ENCODE measurements around the gene OR6C6. TPM values are rescaled to one million over a fixed set of nuclear protein-coding genes. Genes with fewer than 3 reads are reported as not detected.

OR6C6 gene
- total and polyA plus RNA-seq, 2 donors from 2014 or later: not detected

DNA sequence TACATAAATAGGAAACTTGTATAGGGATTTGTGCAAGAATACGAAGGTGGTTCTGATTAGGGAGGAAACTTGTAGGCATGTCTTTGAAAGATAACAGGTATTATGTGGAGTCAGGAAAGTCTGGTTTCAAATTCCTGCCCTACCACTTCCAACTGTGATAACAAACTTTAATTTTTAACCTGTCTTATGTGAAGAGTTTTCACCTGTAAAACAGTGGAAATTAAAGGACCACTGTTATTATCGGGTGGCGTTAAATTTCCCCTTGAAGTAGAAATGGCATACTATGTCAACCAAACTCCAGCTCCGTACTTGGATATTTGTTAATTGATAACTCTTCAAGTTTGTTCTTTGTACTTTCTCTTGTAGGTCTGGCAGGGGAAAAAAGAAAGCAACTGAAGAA lies 23.8 kb upstream of the OR6C6 start:
- intact Hi-C loops (cut with DNase I): no loop called here

DNA sequence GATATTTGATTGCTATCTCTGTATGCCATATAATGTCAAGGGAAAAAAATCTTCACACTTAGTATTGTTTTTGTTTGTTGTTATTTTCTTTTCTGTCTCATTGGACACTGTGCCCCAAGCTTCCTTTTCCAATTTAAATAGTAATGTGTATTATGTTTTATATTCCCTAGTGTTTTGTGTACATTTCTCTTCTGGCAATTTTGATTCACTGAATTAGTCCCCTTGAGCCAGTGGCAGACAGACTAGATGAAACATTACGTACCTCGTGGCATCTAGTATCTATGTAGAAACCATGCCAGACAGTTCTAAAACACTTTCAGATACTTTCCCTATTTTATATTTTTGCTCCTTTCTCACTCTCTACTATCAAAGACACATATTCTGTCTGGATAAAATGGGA lies 17.7 kb upstream of the OR6C6 start, which contains the start of gene OR6C1:
Gene OR6C1, plus strand, starts transcription at position 301 of the 400 bp plus-strand sequence. CDS start 6,257 bp downstream, outside the sequence.
- H3K9me3 ChIP-seq (ENCODE audit: control insufficient read depth in 2 of 3, insufficient read depth in 1 of 3, low read length in 3 of 3): no peaks in the 10 kb centered on the region
- H3K27ac ChIP-seq (ENCODE audit: low read depth in 2 of 2, low read length in 2 of 2): no peak within 1 kb of the TSS
- no peaks in the 10 kb centered on the region for H3K36me3 ChIP-seq (ENCODE audit: control insufficient read depth in 2 of 3, insufficient read depth in 3 of 3, low read length in 3 of 3)
- no peaks in the 10 kb centered on the region for H3K4me1 ChIP-seq (ENCODE audit: control insufficient read depth in 2 of 3, insufficient read depth in 2 of 3, low read depth in 1 of 3, low read length in 3 of 3)
- H3K27me3 ChIP-seq (ENCODE audit: control insufficient read depth, insufficient read depth, low read length): no peaks in the 10 kb centered on the region
- H3K4me3 ChIP-seq (ENCODE audit: low read length in 3 of 3): no peak within 1 kb of the TSS
- DNase-seq (no peak), FAIRE-seq (no peak)
- intact Hi-C loops (cut with DNase I): no loop called here
- H3K9ac ChIP-seq (ENCODE audit: low read length in 3 of 3): no peak within 1 kb of the TSS
- TF ChIP-seq, protein P1, sequence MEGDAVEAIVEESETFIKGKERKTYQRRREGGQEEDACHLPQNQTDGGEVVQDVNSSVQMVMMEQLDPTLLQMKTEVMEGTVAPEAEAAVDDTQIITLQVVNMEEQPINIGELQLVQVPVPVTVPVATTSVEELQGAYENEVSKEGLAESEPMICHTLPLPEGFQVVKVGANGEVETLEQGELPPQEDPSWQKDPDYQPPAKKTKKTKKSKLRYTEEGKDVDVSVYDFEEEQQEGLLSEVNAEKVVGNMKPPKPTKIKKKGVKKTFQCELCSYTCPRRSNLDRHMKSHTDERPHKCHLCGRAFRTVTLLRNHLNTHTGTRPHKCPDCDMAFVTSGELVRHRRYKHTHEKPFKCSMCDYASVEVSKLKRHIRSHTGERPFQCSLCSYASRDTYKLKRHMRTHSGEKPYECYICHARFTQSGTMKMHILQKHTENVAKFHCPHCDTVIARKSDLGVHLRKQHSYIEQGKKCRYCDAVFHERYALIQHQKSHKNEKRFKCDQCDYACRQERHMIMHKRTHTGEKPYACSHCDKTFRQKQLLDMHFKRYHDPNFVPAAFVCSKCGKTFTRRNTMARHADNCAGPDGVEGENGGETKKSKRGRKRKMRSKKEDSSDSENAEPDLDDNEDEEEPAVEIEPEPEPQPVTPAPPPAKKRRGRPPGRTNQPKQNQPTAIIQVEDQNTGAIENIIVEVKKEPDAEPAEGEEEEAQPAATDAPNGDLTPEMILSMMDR (IDR thresholded peaks at IDR 0.05; ENCODE audit: borderline replicate concordance, extremely low read depth, insufficient read depth): no peak

More for the DNA sequence above, 23.8 kb upstream of the OR6C6 start:
- no peak overlapping the region for H3K9ac ChIP-seq (ENCODE audit: low read length in 3 of 3)
- no peaks in the 10 kb centered on the region for H3K9me3 ChIP-seq (ENCODE audit: control insufficient read depth in 2 of 3, insufficient read depth in 1 of 3, low read length in 3 of 3)
- no peaks in the 10 kb centered on the region for H3K27me3 ChIP-seq (ENCODE audit: control insufficient read depth, insufficient read depth, low read length)
- no peak overlapping the region for H3K27ac ChIP-seq (ENCODE audit: low read depth in 2 of 2, low read length in 2 of 2)
- no peak for DNase-seq
- no peak for FAIRE-seq
- H3K4me1 ChIP-seq (ENCODE audit: control insufficient read depth in 2 of 3, insufficient read depth in 2 of 3, low read depth in 1 of 3, low read length in 3 of 3): no peaks in the 10 kb centered on the region
- TF ChIP-seq, protein P1 (IDR thresholded peaks at IDR 0.05; ENCODE audit: borderline replicate concordance, extremely low read depth, insufficient read depth): no peak
- no peak overlapping the region for H3K4me3 ChIP-seq (ENCODE audit: low read length in 3 of 3)
- H3K36me3 ChIP-seq (ENCODE audit: control insufficient read depth in 2 of 3, insufficient read depth in 3 of 3, low read length in 3 of 3): no peaks in the 10 kb centered on the region

DNA sequence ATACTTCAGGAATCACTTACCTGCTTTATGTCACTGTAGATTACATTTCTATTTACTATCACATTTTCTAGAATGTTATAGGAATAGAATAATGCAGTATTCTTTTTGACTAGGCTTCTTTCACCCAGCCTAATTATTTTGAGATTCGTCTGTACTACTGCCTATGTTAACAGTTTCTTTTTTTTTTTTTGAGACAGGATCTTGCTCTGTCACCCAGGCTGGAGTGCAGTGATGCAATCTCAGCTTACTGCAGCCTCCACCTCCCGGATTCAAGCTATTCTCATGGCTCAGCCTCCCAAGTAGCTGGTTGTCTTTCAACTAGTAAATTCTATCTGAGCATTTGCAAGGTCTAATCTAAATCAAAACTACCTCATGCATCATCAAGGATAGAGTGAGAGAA lies 6.4 kb downstream of the OR6C6 start:
- DNase-seq (no peak), FAIRE-seq (no peak)
- H3K36me3 ChIP-seq (ENCODE audit: control insufficient read depth in 2 of 3, insufficient read depth in 3 of 3, low read length in 3 of 3): no peaks in the 10 kb centered on the region
- H3K27ac ChIP-seq (ENCODE audit: low read depth in 2 of 2, low read length in 2 of 2): no peak overlapping the region
- no peak overlapping the region for H3K4me3 ChIP-seq (ENCODE audit: low read length in 3 of 3)
- intact Hi-C loops (cut with DNase I): no loop called here
- H3K9me3 ChIP-seq (ENCODE audit: control insufficient read depth in 2 of 3, insufficient read depth in 1 of 3, low read length in 3 of 3): no peaks in the 10 kb centered on the region
- TF ChIP-seq, protein P1 (IDR thresholded peaks at IDR 0.05; ENCODE audit: borderline replicate concordance, extremely low read depth, insufficient read depth): no peak
- no peaks in the 10 kb centered on the region for H3K4me1 ChIP-seq (ENCODE audit: control insufficient read depth in 2 of 3, insufficient read depth in 2 of 3, low read depth in 1 of 3, low read length in 3 of 3)
- H3K27me3 ChIP-seq (ENCODE audit: control insufficient read depth, insufficient read depth, low read length): no peaks in the 10 kb centered on the region
- no peak overlapping the region for H3K9ac ChIP-seq (ENCODE audit: low read length in 3 of 3)

DNA sequence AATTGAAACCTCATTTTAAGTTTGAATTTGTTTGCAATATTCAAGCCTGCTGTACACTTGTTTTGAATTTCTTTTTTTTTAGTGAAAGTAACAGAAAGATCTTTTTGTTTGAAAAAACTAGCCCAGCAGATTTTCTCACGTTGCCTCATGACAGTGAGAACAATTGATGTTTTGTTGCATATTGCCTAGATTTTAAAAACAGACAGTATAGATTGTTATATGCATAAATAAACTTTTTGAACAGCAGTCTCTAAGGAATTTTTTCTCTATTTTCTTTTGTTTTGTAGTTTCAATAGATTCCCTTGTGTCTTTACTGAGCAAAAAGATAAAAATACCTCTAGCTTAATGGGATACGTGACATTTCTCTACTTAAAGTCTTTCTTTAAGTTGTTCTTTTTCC lies 15.4 kb downstream of the OR6C6 start:
- no peak overlapping the region for H3K9ac ChIP-seq (ENCODE audit: low read length in 3 of 3)
- H3K36me3 ChIP-seq (ENCODE audit: control insufficient read depth in 2 of 3, insufficient read depth in 3 of 3, low read length in 3 of 3): no peaks in the 10 kb centered on the region
- H3K9me3 ChIP-seq (ENCODE audit: control insufficient read depth in 2 of 3, insufficient read depth in 1 of 3, low read length in 3 of 3): no peaks in the 10 kb centered on the region
- DNase-seq: no peak
- intact Hi-C loops (cut with DNase I): no loop called here
- no peaks in the 10 kb centered on the region for H3K4me1 ChIP-seq (ENCODE audit: control insufficient read depth in 2 of 3, insufficient read depth in 2 of 3, low read depth in 1 of 3, low read length in 3 of 3)
- TF ChIP-seq, protein P1 (IDR thresholded peaks at IDR 0.05; ENCODE audit: borderline replicate concordance, extremely low read depth, insufficient read depth): no peak
- FAIRE-seq: no peak
- no peak overlapping the region for H3K4me3 ChIP-seq (ENCODE audit: low read length in 3 of 3)
- H3K27me3 ChIP-seq (ENCODE audit: control insufficient read depth, insufficient read depth, low read length): no peaks in the 10 kb centered on the region
- no peak overlapping the region for H3K27ac ChIP-seq (ENCODE audit: low read depth in 2 of 2, low read length in 2 of 2)

All from kidney (tissue), 14 donors.